Measurements from ENCODE around the gene AQR. TPM values are rescaled to one million over a fixed set of nuclear protein-coding genes. Genes with fewer than 3 reads are reported as not detected.

The AQR gene
- total and polyA plus RNA-seq, 10 of the 15 experiments (the other 5 are each of a cell fraction or from before 2014, with no cell fraction given), result 18.2 to 53.5 (median 32.6) TPM

- no TSS peak for BruUV-seq (replicated peaks)
- TF ChIP-seq NFYA (IDR thresholded peaks at IDR 0.05; ENCODE audit: borderline replicate concordance, low read depth, low read length), result no peak
- TF ChIP-seq SREBF1 (IDR thresholded peaks at IDR 0.05; ENCODE audit: low read length), result no peak
- TF ChIP-seq CHD2 (IDR thresholded peaks at IDR 0.05; ENCODE audit: borderline replicate concordance, low read depth, low read length), result no peak
- no peak for TF ChIP-seq RAD21 (IDR thresholded peaks at IDR 0.05; ENCODE audit: insufficient read depth, low read depth, low read length)
- TF ChIP-seq ETV6 (conservative IDR thresholded peaks at IDR 0.05 in 1 of 2, IDR thresholded peaks at IDR 0.05 in 1 of 2; ENCODE audit: borderline replicate concordance in 1 of 2, low read depth in 1 of 2), result peak in 1 of 2 experiments; percentile 67; a peak in 1 of 4 replicates
- TF ChIP-seq SKIL (IDR thresholded peaks at IDR 0.05; ENCODE audit: low read depth, poor library complexity, severe bottlenecking), result peak; percentile 72
- TF ChIP-seq FOS (IDR thresholded peaks at IDR 0.05; ENCODE audit: borderline replicate concordance, extremely low read depth, insufficient read length), result no peak
- TF ChIP-seq NKRF (conservative IDR thresholded peaks at IDR 0.05), result no peak
- no peak for TF ChIP-seq YBX1 (IDR thresholded peaks at IDR 0.05)
- peak; percentile 71 for TF ChIP-seq CBFB (IDR thresholded peaks at IDR 0.05; ENCODE audit: low read depth)
- TF ChIP-seq IRF4 (IDR thresholded peaks at IDR 0.05; ENCODE audit: low read depth, low read length), result peak; percentile 84
- peak; percentile 32 for TF ChIP-seq BCL3 (IDR thresholded peaks at IDR 0.05; ENCODE audit: borderline replicate concordance, insufficient read depth, low read depth, low read length, poor library complexity, severe bottlenecking)
- no peak for TF ChIP-seq TARDBP (IDR thresholded peaks at IDR 0.05; ENCODE audit: borderline replicate concordance)
- TF ChIP-seq CEBPZ (IDR thresholded peaks at IDR 0.05; ENCODE audit: low read depth, low read length), result no peak
- TF ChIP-seq TAF1 (IDR thresholded peaks at IDR 0.05; ENCODE audit: borderline replicate concordance, low read depth, low read length), result no peak
Observed at GRCh38 chr15:34993877-34994276, 24.3 kb upstream of the AQR start.

More at GRCh38 chr15:34993877-34994276, 24.3 kb upstream of the AQR start:
- H3K27me3 ChIP-seq (replicated peaks in 1 of 2; ENCODE audit: control insufficient read depth in 2 of 2, insufficient read depth in 2 of 2, low read length in 1 of 2), result no peaks in the 10 kb centered on the region
- H3K4me2 ChIP-seq (ENCODE audit: control insufficient read depth, insufficient read depth), result peak overlapping the region; percentile 75
- H4K20me1 ChIP-seq (ENCODE audit: control insufficient read depth, insufficient read depth), result no peaks in the 10 kb centered on the region
- peak overlapping the region; percentile 66 for H3K27ac ChIP-seq (ENCODE audit: control insufficient read depth, insufficient read depth)
- ATAC-seq (peak; percentile 95), FAIRE-seq (peak; percentile 71), DNase-seq (ENCODE audit: low read depth, low spot score) (peak; percentile 93)
- ChIA-PET RAD21 (ENCODE audit: unreplicated experiment) (interaction anchor here (0.8 to 1.4 kb wide), 2 partner anchors 16 to 937 kb away, joined by 3 read pairs; no protein-coding TSS in a partner anchor), CTCF (interaction anchor here (0.6 to 2.0 kb wide), 5 partner anchors 9 to 450 kb away, joined by 3 to 7 read pairs (median 3); partner anchors contain the start of gene AQR), POLR2A (interaction anchor here (0.7 to 1.5 kb wide), 3 partner anchors 8 to 24 kb away, joined by 3 to 4 read pairs (median 4); partner anchors contain the start of gene AQR), SMC1A (ENCODE audit: uncharacterized antibody, unreplicated experiment) (interaction anchor here (0.9 to 1.0 kb wide), 3 partner anchors 20 to 189 kb away, joined by 3 to 4 read pairs (median 3); no protein-coding TSS in a partner anchor)
- WGBS (ENCODE audit: insufficient coverage, insufficient replicate concordance, low lambda C conversion rate, missing lambda C conversion rate), result 0% methylated on average over 4 of the region's 4 CpGs
- in situ Hi-C loops (cut with MboI) (no loop called here), intact Hi-C loops (cut with micrococcal nuclease; ENCODE audit: unreplicated experiment) (loop anchor here (10.0 kb wide), 1 partner anchor 551 kb away; the partner anchor contains the start of gene DPH6)
- no peak overlapping the region for H3K9ac ChIP-seq (ENCODE audit: control insufficient read depth, insufficient read depth, low read length)
- H2AFZ ChIP-seq (ENCODE audit: control insufficient read depth, low read depth, low read length), result peak overlapping the region; percentile 37
- H3K36me3 ChIP-seq (ENCODE audit: control insufficient read depth in 2 of 2, insufficient read depth in 2 of 2, low read length in 1 of 2), result no peaks in the 10 kb centered on the region
- no peaks in the 10 kb centered on the region for H3K79me2 ChIP-seq (ENCODE audit: control insufficient read depth, insufficient read depth, low read length)
- H3K9me3 ChIP-seq (replicated peaks; ENCODE audit: control insufficient read depth, insufficient read depth, low read length), result no peaks in the 10 kb centered on the region
- H3K4me3 ChIP-seq, result no peak overlapping the region
- H3K4me1 ChIP-seq (ENCODE audit: control insufficient read depth, insufficient read depth, low read length), result peaks cover 33% of the 10 kb centered on the region

All from GM12878 (cell line).